Aorta (tissue), 5 donors: ENCODE data around the gene NCOA6. TPM values are rescaled to one million over a fixed set of nuclear protein-coding genes. Genes with fewer than 3 reads are reported as not detected.

ENCODE experiments used
- ATAC-seq: fragments of 200-7000 bp; cut with Tn5 transposase; one replicate; pipeline ENCODE4 v1.9.1; 2022; ENCODE audit warnings: moderate library complexity; ENCODE audit not compliant: low FRiP score
- DNase-seq, 2 donors: peaks; one replicate each; pipeline ENCODE4 v3.0.0-alpha.2; 2020
- H3K27ac ChIP-seq, 2 donors: one replicate each; pipeline ENCODE4 v1.5.1; 2013; ENCODE audit warnings: low read length in 2 of 2, mild to moderate bottlenecking in 2 of 2, moderate library complexity in 2 of 2, control low read depth in 1 of 2, inconsistent platforms in 1 of 2, low read depth in 1 of 2
- H3K27me3 ChIP-seq, 2 donors: one replicate each; pipeline ENCODE4 v1.6.1; 2013; ENCODE audit warnings: control low read depth in 1 of 2, low read length in 1 of 2, mild to moderate bottlenecking in 1 of 2, moderate library complexity in 1 of 2; ENCODE audit not compliant: insufficient read depth in 2 of 2, control insufficient read depth in 1 of 2
- H3K36me3 ChIP-seq, 2 donors: one replicate each; pipeline ENCODE4 v1.6.1; 2013; ENCODE audit warnings: control low read depth in 1 of 2, low read length in 1 of 2, mild to moderate bottlenecking in 1 of 2; ENCODE audit not compliant: insufficient read depth in 2 of 2, control insufficient read depth in 1 of 2
- H3K4me1 ChIP-seq, 2 donors: one replicate each; pipeline ENCODE4 v1.6.1; 2013; ENCODE audit warnings: low read length in 2 of 2, control low read depth in 1 of 2, mild to moderate bottlenecking in 1 of 2, moderate library complexity in 1 of 2; ENCODE audit not compliant: insufficient read depth in 2 of 2, control insufficient read depth in 1 of 2
- H3K4me3 ChIP-seq, 2 donors: one replicate each; pipeline ENCODE4 v1.5.1; 2013; ENCODE audit warnings: low read length in 2 of 2, control low read depth in 1 of 2, mild to moderate bottlenecking in 1 of 2
- H3K9me3 ChIP-seq: one replicate; pipeline ENCODE4 v1.6.1; 2013; ENCODE audit warnings: mild to moderate bottlenecking, low read length; ENCODE audit not compliant: control insufficient read depth
- WGBS, 2 donors: extraction: QIAGEN DNeasy Blood & Tissue Kit; methylation state at CpG; one replicate each; pipeline ENCODE4 v1.1.7; 2013; 5-methylcytosine and 5-hydroxymethylcytosine counted together
- intact Hi-C, 2 donors: fragments of 100-400 bp; cut with DNase I; formaldehyde crosslinking; loops; one replicate each; pipeline versions ENCODE4 v1.14.2 to v1.15.0; 2022
- polyA plus RNA-seq, 2 donors: library from polyadenylated mRNA; stranded (reverse); fragments of 200-250 nt; gene quantifications; one replicate each; pipeline ENCODE4 v1.2.3, GENCODE V29; 2013
- total RNA-seq, 2 donors: library from RNA; stranded (reverse); fragmentation: NEBNext Ultra II Directional; extraction: Animal tissue kit (Norgen Biotek cat#: 25700); gene quantifications; one replicate each; pipeline ENCODE4 v1.2.1, GENCODE V29; 2021
- donor health status: healthy with polysubstance abuse.
- donor health status: Bipolar disorder and iron deficiency.
- donor health status: DM: no; HTN: no; CAD: no.
- donor health status: DM: no; HTN: no; CAD: no.
- donor health status: DM: yes; HTN: yes; CAD: no.

Gene NCOA6
- total and polyA plus RNA-seq, 4 donors, result 10.2 to 28.1 (median 17.4) TPM

DNA sequence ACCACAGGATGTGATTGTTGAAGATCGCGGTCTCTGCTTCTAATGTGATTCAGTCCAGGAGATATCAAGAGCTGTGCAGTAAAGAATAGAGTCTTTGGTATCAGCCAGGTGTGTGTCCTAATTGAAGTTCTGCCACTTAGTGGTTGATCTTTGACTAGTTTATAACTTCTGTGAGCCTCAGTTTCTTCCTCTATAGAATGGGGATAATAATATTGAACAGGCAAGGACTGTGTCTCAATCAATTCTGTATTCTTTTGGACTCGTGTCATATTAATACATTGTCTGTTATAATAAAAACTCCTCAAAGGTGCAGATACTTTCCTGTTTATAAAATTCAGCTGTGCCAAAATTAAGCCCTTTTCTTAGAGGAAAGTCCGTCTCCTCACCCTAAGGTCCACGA, 23.1 kb upstream of the NCOA6 start:
- no peak for DNase-seq
- H3K27ac ChIP-seq, result no peak overlapping the region
- H3K27me3 ChIP-seq, result no peaks in the 10 kb centered on the region
- H3K36me3 ChIP-seq, result peaks cover 3% of the 10 kb centered on the region in 2 donors
- WGBS, 2 donors, result 93 to 97% methylated on average over 5 of the region's 5 CpGs
- H3K4me1 ChIP-seq, result no peaks in the 10 kb centered on the region
- ATAC-seq, result no peak
- H3K9me3 ChIP-seq, result no peaks in the 10 kb centered on the region
- no peak overlapping the region for H3K4me3 ChIP-seq
- intact Hi-C loops, result no loop called here

DNA sequence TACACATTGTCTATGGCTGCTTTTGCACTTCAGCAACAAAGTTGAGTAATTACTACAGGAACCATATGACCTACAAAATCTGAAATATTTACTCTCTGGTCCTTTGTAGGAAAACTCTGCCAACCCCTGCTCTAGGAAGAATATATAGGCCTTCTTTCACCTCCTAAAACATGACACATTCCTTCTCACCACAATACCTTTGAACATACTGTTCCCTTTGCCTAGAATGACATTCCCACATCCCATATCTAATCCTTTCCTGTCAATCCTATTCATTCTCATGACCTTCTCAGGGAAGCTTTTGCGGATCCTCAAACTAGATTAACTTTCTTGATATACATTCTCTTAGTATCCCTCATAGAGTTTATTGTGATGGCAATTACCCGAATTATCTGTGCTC, 18.0 kb upstream of the NCOA6 start:
- no peaks in the 10 kb centered on the region for H3K9me3 ChIP-seq
- peaks cover 2 to 3% of the 10 kb centered on the region in 2 donors for H3K36me3 ChIP-seq
- ATAC-seq, result no peak
- no peaks in the 10 kb centered on the region for H3K4me1 ChIP-seq
- H3K27me3 ChIP-seq, result no peaks in the 10 kb centered on the region
- WGBS, 2 donors, result 92 to 96% methylated on average over 2 of the region's 2 CpGs
- intact Hi-C loops, result no loop called here
- no peak overlapping the region for H3K4me3 ChIP-seq
- H3K27ac ChIP-seq, result no peak overlapping the region
- no peak for DNase-seq

DNA sequence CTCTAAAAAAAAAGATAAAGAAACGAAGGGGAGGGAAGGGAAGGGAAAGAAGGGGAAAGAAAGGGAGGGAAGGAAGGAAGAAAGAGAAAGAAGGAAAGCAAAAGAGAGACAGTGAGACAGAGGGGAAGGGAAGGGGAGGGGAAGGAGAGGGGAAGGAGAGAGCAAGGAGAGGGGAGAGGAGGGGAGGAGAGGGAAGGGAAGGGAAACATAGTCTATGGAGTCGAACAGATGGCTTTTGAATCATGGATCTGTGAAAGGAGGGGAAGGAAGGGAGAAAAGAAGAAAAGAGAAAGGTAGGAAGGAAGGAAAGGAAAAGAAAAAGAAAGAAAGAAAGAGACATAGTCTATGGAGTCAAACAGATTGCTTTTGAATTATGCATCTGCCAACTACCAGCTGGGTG, 16.7 kb upstream of the NCOA6 start:
- no peak for DNase-seq
- Histone ChIP-seq H3K27ac (no peak overlapping the region), H3K9me3 (no peaks in the 10 kb centered on the region), H3K4me1 (no peaks in the 10 kb centered on the region), H3K4me3 (no peak overlapping the region), H3K36me3 (peaks cover 0 to under 1% of the 10 kb centered on the region in 2 donors), H3K27me3 (no peaks in the 10 kb centered on the region)
- WGBS, 2 donors, result 64 to 66% methylated on average over 2 of the region's 2 CpGs
- intact Hi-C loops, result no loop called here
- ATAC-seq, result no peak

DNA sequence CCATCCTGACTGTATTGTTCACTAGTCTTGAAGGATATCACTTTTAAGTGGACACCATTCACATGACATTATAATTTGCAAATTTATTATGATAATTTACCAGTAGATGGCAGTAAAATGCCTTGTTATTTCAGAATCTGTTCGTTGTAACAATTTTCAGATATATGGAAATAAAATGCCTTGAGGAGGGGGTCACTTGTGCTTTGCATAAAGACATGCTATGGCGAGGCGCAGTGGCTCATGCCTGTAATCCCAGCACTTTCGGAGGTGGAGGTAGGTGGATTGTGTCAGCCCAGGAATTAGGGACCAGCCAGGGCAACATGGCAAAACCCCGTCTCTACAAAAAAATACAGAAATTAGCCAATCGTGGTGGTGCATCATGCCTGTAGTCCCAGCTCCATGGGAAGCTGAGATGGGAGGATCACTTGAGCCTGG, 9.0 kb upstream of the NCOA6 start:
- no peak for ATAC-seq
- Histone ChIP-seq H3K9me3 (no peaks in the 10 kb centered on the region), H3K27me3 (no peaks in the 10 kb centered on the region), H3K27ac (no peak overlapping the region), H3K4me3 (no peak overlapping the region), H3K4me1 (no peaks in the 10 kb centered on the region), H3K36me3 (no peaks in the 10 kb centered on the region)
- intact Hi-C loops, result loop anchor here (10.0 kb wide), 2 partner anchors 260 to 370 kb away; partner anchors contain the start of gene TRPC4AP (in 2 of the 2)
- WGBS, 2 donors, result 33 to 39% methylated on average over 6 of the region's 6 CpGs
- no peak for DNase-seq

DNA sequence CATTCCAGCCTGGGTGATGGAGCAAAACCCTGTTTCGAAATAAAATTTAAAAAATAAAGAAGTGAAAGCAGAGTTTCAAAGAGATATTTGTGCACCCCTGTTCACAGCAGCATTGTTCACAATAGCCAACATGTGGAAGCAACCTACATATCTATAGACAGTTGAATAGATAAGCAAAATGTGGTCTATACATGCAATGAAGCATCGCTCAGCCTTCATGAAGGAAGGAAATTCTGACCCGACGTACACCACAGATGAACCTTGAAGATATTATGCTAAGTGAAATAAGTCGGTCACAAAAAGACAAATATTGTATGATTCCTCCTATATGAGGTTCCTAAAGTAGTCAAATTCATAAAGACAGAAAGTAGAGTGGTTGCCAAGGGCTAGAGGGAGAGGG, 6.5 kb upstream of the NCOA6 start:
- no peak overlapping the region for H3K27ac ChIP-seq
- WGBS, 2 donors, result 76 to 78% methylated on average over 5 of the region's 5 CpGs
- intact Hi-C loops, result loop anchor here (10.0 kb wide), 2 partner anchors 263 to 373 kb away; partner anchors contain the start of gene TRPC4AP (in 2 of the 2)
- no peaks in the 10 kb centered on the region for H3K9me3 ChIP-seq
- DNase-seq, result no peak
- H3K4me1 ChIP-seq, result no peaks in the 10 kb centered on the region
- H3K4me3 ChIP-seq, result no peak overlapping the region
- ATAC-seq, result no peak
- H3K27me3 ChIP-seq, result no peaks in the 10 kb centered on the region
- no peaks in the 10 kb centered on the region for H3K36me3 ChIP-seq

DNA sequence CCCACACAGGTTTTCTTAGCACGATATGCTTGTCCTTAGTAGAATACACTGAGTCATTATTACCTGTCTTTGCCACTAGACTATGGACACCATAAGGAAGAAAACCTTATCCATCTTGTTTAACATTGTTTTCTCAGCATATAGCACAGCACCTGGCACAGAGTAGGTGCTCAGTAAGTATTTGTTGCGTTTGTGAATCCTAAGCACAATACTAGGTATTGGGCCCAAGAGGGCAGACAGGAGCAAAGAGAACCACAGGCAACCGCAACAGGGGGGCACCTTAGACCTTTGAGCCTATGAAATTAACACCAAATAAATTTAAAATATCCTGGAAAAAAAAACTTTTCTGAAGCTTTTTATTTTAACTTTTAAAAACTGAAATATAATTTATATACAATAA, 3.7 kb upstream of the NCOA6 start:
- no peaks in the 10 kb centered on the region for H3K27me3 ChIP-seq
- H3K36me3 ChIP-seq, result no peaks in the 10 kb centered on the region
- no peaks in the 10 kb centered on the region for H3K9me3 ChIP-seq
- H3K4me1 ChIP-seq, result no peaks in the 10 kb centered on the region
- no peak for ATAC-seq
- intact Hi-C loops, result loop anchor here in 1 of 2 donors (10.0 kb wide), 1 partner anchor 376 kb away; no protein-coding TSS in a partner anchor
- H3K4me3 ChIP-seq, result no peak overlapping the region
- no peak for DNase-seq
- no peak overlapping the region for H3K27ac ChIP-seq
- WGBS, 2 donors, result 72 to 75% methylated on average over 3 of the region's 3 CpGs

DNA sequence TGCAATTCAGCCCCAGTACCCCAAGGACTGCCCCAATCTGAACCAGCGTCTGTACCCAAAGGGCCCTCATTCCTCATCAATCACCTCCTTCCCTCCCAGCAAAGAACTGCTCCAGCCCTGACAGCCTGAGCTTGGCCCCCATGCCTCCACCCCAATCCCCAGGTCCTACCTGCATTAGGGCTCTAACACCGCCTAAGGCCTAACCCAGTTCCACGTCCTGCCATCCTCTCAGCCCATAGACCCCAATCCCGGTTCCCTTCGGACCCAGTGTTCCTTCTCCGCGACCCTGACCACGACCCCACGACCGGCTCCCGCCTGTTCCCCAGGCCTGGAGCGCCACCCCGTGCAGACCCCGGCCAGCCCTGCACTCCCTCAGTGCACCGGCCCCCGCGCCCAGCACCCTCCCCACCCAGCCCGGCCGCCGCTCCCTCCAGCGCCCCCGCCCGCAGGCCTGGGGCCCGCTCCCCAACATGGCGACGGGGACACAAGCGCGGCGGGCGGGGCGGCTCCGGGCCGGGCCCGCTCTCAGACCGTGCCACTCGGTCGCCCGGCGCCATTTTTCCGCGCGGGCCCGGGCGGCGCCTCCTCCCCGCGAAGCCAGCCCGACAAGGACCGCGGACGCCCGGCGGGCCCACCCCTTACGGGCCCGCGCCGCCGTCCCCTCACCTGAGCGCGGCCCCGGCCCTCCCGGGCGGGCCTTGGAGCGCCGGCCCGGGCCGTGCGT, 483 bp downstream of the NCOA6 start:
- Histone ChIP-seq H3K9me3 (no peaks in the 10 kb centered on the region), H3K4me3 (peak overlapping the region; percentile 99 to 100), H3K27me3 (no peaks in the 10 kb centered on the region), H3K4me1 (peaks cover 0 to 3% of the 10 kb centered on the region in 2 donors), H3K27ac (peak overlapping the region; percentile 44 to 64), H3K36me3 (no peaks in the 10 kb centered on the region)
- intact Hi-C loops, result loop anchor here in 1 of 2 donors (10.0 kb wide), 1 partner anchor 380 kb away; no protein-coding TSS in a partner anchor
- ATAC-seq, result peak; percentile 78
- 1% methylated on average over 48 to 68 of the region's 68 CpGs for WGBS, 2 donors
- DNase-seq, result peak; percentile 69 to 90

DNA sequence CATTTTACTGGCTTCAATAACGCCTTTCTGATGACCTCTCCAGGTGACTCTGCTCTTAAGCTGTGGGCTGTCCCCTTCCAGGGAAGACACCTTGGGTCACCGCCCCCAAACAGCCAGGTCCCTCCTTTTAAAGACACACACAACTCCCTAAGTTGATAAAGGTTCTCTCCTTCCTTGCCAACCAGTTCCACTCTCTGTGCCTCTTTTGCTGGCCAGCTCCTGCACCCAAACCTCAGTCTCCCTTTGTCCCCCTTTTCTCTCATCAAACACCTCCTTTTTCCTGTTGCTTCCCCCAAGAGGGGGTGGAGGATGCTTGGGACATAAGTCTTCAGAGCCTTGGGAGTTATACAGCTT, 1.0 kb downstream of the NCOA6 start:
- Histone ChIP-seq H3K27me3 (no peaks in the 10 kb centered on the region), H3K4me1 (peaks cover 0 to 3% of the 10 kb centered on the region in 2 donors), H3K36me3 (no peaks in the 10 kb centered on the region), H3K27ac (peak overlapping the region in 1 of 2 donors; percentile 28), H3K9me3 (no peaks in the 10 kb centered on the region), H3K4me3 (peak overlapping the region; percentile 99 to 100)
- DNase-seq (no peak), ATAC-seq (peak; percentile 5)
- intact Hi-C loops, result loop anchor here in 1 of 2 donors (10.0 kb wide), 1 partner anchor 380 kb away; no protein-coding TSS in a partner anchor
- 4 to 7% methylated on average over 2 of the region's 2 CpGs for WGBS, 2 donors

DNA sequence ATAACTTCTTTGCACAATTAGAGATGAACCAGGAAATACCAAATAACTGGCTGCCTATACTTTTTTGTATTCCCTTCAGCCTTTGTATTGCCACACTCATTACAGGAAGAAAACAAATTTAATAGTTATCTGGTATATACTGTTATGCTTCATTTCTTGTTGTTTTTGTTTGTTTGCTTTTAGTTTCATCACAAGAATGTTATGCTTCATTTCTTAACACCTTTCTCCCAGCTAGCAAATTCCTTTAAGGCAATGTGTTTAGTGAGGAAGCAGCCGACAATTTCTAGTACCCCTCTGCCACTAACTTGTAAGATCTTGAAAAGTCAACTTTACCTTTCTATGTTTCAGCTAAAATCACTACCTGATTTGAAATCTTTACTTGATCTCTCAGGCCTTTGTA, 1.4 kb downstream of the NCOA6 start:
- 12 to 19% methylated on average over 1 of the region's 1 CpG for WGBS, 2 donors
- H3K36me3 ChIP-seq, result no peaks in the 10 kb centered on the region
- no peak for ATAC-seq
- DNase-seq, result no peak
- no peaks in the 10 kb centered on the region for H3K9me3 ChIP-seq
- H3K27me3 ChIP-seq, result no peaks in the 10 kb centered on the region
- peak overlapping the region in 1 of 2 donors; percentile 100 for H3K4me3 ChIP-seq
- peaks cover 0 to 3% of the 10 kb centered on the region in 2 donors for H3K4me1 ChIP-seq
- no peak overlapping the region for H3K27ac ChIP-seq
- intact Hi-C loops, result loop anchor here in 1 of 2 donors (10.0 kb wide), 1 partner anchor 381 kb away; no protein-coding TSS in a partner anchor
